Effector memory CD8-positive, alpha-beta T cell (primary cell): Measurements from ENCODE around the gene CDK5.
A peak's percentile ranks its signal among the peaks of the same experiment; 100 is the strongest.

Experiments used
- ATAC-seq: fragments of 150-1000 bp; cut with Tn5 transposase; replicated peaks from 2 replicates; pipeline ENCODE4 v1.10.0; 2021; ENCODE audit warnings: mild to moderate bottlenecking, moderate library complexity
- DNase-seq, 3 experiments: peaks; one replicate each; pipeline ENCODE4 v3.0.0; 2021
- H3K27ac Mint-ChIP-seq, 2 donors: one replicate each; pipeline ENCODE4 v1.8.0; 2022; ENCODE audit warnings: mild to moderate bottlenecking in 2 of 2, mixed read lengths in 2 of 2, moderate library complexity in 2 of 2
- H3K27me3 Mint-ChIP-seq, 2 donors: one replicate each; pipeline ENCODE4 v1.8.0; 2022; ENCODE audit warnings: mixed read lengths in 2 of 2
- H3K36me3 Mint-ChIP-seq: one replicate; pipeline ENCODE4 v1.8.0; 2022; ENCODE audit warnings: mild to moderate bottlenecking, moderate library complexity, mixed read lengths; ENCODE audit not compliant: insufficient read depth
- H3K4me1 Mint-ChIP-seq, 2 donors: one replicate each; pipeline ENCODE4 v1.8.0; 2022; ENCODE audit warnings: low read depth in 2 of 2, mixed read lengths in 2 of 2
- H3K4me3 Mint-ChIP-seq, 2 donors: one replicate each; pipeline ENCODE4 v1.8.0; 2022; ENCODE audit warnings: mild to moderate bottlenecking in 2 of 2, mixed read lengths in 2 of 2, moderate library complexity in 2 of 2
- H3K9me3 Mint-ChIP-seq, 2 donors: one replicate each; pipeline ENCODE4 v1.8.0; 2022; ENCODE audit warnings: mixed read lengths in 2 of 2

The CDK5 gene

DNA sequence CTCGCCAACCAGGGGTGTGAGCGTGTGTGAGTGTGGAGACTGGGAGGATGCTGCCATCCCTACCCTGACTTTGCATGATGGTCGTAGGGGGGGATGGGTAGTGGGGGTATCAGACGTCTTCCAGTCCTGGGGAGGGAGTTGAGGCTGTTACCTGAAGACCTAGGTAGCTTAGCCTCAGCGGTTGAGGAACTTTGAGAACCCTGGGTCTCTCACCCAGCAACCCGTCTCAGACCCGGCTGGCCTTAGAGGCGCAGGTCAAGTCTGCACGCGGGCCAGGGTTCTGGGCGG is 4.4 kb upstream of the CDK5 start:
- no peaks in the 10 kb centered on the region for H3K27me3 Mint-ChIP-seq
- ATAC-seq = no peak
- H3K9me3 Mint-ChIP-seq = no peaks in the 10 kb centered on the region
- H3K36me3 Mint-ChIP-seq = peaks cover 15% of the 10 kb centered on the region
- peaks cover 31 to 37% of the 10 kb centered on the region in 2 donors for H3K4me1 Mint-ChIP-seq
- DNase-seq = no peak
- peak overlapping the region in 1 of 2 donors; percentile 39 for H3K27ac Mint-ChIP-seq
- peak overlapping the region in 1 of 2 donors; percentile 95 for H3K4me3 Mint-ChIP-seq

DNA sequence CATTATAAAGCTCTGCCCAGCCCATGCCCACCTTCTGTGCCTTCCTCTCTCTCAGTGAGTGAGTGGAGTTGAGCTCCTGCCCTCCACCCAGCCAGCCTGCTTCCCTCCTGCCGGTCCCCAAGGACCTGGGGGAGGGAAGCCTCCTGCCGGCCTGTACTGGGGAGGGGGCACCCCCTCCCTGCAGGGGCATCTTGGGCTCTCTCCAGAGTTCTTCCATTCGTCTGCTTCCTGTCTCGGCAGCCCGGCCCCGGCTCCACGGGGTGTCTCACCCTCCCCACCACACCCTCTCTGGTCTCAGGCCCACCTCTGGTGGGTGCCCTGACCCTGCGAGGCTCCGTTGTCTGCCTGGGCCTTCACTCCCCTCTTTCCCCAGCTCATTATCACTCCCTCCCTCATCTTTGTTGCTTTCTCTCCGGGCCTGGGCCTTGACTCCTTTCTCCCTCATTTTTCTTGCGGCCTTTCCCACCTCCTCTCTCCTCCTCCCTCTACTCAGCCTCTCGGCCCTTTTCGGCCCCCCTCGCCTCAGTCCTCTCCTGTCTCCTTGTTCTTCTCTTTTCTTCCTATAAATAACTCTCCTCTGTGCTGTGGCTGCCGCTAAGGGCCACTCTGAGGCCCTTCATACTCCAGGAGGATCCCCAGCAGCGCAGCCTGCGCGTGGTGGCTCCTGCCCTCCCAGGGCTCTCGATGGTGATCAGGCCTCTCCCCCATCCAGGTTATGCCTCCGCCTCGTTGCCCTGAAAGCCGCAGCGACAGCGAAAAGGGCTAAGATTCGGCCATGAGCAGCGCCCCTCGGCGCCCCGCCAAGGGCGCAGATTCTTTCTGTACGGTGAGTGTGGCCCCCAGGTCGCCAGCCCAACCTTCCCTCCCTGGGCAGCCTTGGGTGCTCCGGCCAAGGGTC is 3.8 kb upstream of the CDK5 start:
- no peaks in the 10 kb centered on the region for H3K9me3 Mint-ChIP-seq
- H3K36me3 Mint-ChIP-seq = peaks cover 13% of the 10 kb centered on the region
- H3K4me1 Mint-ChIP-seq = peaks cover 37 to 41% of the 10 kb centered on the region in 2 donors
- DNase-seq (no peak), ATAC-seq (no peak)
- peak overlapping the region; percentile 95 to 97 for H3K4me3 Mint-ChIP-seq
- H3K27ac Mint-ChIP-seq = peak overlapping the region; percentile 39 to 65
- no peaks in the 10 kb centered on the region for H3K27me3 Mint-ChIP-seq

DNA sequence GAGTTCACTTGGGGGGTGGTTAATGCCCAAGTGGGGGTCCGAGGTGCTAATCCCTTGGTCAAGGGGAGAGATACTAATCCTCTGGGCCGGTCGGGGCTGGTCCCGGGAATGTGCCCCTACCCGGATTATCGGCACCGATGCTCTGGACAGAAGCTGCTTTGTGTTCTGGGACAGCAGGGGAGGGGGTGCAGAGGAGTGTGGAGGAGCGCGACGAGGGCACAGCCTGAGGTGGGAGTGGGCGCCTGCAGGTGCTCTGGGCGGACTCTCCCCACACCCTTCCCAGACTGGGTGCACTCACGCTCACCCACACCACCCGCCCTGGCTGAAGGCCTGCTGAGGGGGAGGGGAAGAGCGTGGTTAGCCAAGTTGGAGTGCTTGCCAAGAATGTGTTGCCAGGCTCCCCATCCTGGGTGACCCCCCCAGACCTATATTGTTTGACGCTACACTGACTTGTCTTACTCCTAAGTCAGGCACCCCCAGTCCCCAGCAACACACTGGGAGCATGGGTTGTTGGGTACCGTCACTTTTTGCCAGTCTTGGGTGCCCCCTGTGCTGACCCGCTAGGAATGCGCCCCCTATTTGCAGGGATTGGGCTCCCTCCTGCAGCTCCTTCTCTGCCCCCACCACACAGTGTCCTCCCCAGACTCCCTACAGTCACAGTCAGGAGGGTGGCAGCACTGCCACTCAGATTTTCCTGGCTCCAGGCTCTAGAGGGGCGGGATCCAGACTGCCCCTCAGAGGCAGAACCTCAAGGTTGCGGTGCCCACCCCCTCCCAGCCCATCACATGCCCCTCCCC is 2.9 kb upstream of the CDK5 start:
- Mint-ChIP-seq H3K27ac (peak overlapping the region; percentile 82 to 97), H3K4me3 (peak overlapping the region; percentile 95 to 97), H3K27me3 (no peaks in the 10 kb centered on the region), H3K4me1 (peaks cover 37 to 41% of the 10 kb centered on the region in 2 donors), H3K9me3 (no peaks in the 10 kb centered on the region), H3K36me3 (peaks cover 13% of the 10 kb centered on the region)
- DNase-seq (no peak), ATAC-seq (no peak)

DNA sequence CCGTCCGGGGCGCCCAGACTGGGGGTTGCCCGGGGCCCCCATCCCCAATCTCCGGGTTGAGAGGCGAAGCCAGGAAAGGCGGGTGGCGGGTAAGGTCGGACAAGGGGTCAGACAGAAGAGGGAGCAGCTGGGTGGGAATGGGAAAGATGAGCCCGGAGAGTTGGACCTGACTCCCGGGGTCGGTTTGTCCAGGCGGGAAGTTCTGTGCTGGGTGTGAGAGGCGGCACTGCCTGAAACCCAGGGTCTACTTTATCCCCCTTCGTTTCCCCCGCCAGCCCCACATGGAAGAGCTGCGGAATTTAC is 2.4 kb upstream of the CDK5 start:
- H3K4me1 Mint-ChIP-seq = peaks cover 37 to 41% of the 10 kb centered on the region in 2 donors
- H3K9me3 Mint-ChIP-seq = no peaks in the 10 kb centered on the region
- H3K4me3 Mint-ChIP-seq = peak overlapping the region; percentile 95 to 97
- DNase-seq (no peak), ATAC-seq (no peak)
- no peaks in the 10 kb centered on the region for H3K27me3 Mint-ChIP-seq
- peak overlapping the region; percentile 82 to 97 for H3K27ac Mint-ChIP-seq
- peaks cover 13% of the 10 kb centered on the region for H3K36me3 Mint-ChIP-seq

DNA sequence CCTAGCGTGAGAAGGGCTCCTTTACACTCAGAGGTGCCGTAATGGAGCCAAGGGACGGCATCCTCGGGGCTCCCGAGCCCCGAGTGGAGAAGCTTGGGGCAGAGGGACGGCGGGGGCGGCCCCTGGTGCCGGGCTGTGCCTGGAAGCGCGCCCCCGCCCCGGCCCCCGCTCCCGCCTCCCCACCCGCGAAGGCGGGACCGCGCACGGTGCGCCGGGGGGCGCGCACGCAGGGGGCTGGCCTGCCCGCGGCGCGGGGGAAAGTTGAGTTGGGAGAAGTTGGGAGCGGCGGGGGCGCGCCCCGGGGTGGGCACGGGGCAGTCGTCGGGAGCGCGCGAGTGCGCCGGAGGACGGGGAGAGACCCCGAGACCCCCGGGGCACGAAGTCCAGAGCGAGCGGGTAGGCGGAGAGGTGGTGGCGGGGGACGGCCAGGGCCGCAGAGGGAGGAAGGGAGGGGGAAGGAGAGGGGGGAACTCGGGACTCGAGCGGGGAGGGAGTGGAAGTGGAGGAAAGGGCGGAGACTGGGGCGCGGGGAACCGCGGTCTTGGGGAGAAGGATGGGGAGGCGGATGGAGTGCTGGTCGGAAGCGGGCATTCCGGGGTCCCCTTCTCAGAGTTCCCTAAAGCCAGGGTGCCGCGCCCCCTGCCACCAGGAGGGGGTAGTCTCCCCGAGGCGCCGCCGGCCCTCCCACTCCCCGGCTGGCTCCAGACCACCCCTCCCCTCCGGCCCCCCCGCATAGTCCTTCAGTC is 1.8 kb upstream of the CDK5 start, which contains the start of gene SLC4A2:
TSS of gene SLC4A2 (plus strand) at position 223 of the 746 bp plus-strand sequence. CDS start 2,399 bp downstream, outside the sequence.
- ATAC-seq (peak; percentile 16), DNase-seq (peak; percentile 50 to 67 (median 65))
- Mint-ChIP-seq H3K4me3 (peak within 1 kb of the TSS; percentile 95 to 97), H3K27ac (peak within 1 kb of the TSS; percentile 82 to 97), H3K4me1 (peaks cover 37 to 41% of the 10 kb centered on the region in 2 donors), H3K27me3 (peaks cover 0 to 4% of the 10 kb centered on the region in 2 donors), H3K36me3 (peaks cover 13% of the 10 kb centered on the region), H3K9me3 (no peaks in the 10 kb centered on the region)

DNA sequence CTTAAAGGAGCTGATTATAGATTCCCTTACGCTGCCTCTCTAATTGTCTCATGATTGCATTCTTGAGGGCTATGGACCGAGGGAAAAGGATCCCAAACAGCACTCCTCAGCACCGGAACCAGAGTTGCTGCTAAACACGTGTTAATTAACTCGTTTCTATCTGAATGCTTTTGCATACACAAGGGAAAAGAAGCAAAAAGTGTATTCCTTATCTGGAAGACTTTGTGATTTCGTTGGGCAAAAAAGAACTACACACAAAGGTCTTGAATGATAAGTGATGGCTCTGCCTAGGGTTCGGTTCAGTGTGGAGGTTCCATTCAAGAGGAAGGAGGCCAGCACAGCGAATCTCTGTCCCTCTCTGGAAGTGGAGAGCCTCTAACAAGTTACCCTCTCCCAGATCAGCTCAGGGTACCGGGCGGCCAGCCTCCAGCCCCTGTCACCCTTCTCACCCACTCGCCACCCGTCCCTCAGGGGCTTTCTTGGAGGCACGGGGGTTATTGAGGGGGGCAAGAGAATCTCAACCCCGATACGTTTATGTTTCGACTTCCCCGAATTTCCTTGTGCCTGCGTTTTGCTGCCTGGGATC is 1.2 kb upstream of the CDK5 start:
- Mint-ChIP-seq H3K4me3 (peak overlapping the region; percentile 95 to 97), H3K9me3 (no peaks in the 10 kb centered on the region), H3K36me3 (peaks cover 10% of the 10 kb centered on the region), H3K4me1 (peaks cover 37 to 41% of the 10 kb centered on the region in 2 donors), H3K27me3 (peaks cover 0 to 8% of the 10 kb centered on the region in 2 donors), H3K27ac (peak overlapping the region; percentile 82 to 97)
- no peak for ATAC-seq
- DNase-seq = peak in 1 of 3 experiments; percentile 30

DNA sequence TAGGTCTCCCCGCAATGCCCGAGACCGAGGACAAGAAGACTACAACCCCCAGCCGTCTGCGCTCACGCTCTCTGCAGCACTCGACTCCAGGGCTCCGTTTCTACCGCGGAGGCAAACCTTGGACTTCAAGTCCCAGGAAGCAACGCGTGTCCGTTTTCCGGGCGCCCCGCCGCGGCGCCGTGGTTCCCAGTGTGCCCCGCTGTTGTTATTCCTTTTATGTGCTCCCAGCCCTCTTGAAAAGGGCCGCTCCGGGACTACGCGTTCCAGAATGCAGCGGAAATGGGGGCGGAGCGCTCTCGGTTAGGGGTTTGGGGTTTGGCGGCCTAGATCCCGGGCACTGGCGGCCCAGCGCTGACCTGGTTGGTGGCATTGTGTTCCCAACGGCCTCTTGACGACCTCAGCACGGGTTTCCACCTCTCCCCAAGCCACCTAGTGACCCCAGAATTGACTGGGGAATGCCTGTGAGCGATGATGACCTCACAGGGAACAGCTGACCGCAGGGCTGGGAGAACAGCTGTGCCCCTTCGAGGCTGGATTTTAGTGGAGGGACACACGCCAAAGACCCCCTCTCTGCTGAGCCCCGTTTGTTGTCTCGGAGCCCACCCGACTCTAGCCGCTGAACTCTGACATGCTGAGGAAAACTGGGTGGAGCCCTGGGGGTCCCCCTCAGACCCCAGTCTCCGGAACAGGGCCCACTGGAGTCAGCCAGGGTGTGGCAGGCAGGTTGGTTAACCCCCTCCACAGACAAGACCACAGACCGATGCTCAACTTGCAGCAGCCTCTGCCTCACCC is 488 bp upstream of the CDK5 start:
- peaks cover 37 to 41% of the 10 kb centered on the region in 2 donors for H3K4me1 Mint-ChIP-seq
- H3K9me3 Mint-ChIP-seq = no peaks in the 10 kb centered on the region
- ATAC-seq (peak; percentile 88), DNase-seq (peak; percentile 93 to 94 (median 94))
- peaks cover 0 to 8% of the 10 kb centered on the region in 2 donors for H3K27me3 Mint-ChIP-seq
- H3K27ac Mint-ChIP-seq = peak overlapping the region; percentile 82 to 97
- peak overlapping the region; percentile 95 to 97 for H3K4me3 Mint-ChIP-seq
- peaks cover 10% of the 10 kb centered on the region for H3K36me3 Mint-ChIP-seq

DNA sequence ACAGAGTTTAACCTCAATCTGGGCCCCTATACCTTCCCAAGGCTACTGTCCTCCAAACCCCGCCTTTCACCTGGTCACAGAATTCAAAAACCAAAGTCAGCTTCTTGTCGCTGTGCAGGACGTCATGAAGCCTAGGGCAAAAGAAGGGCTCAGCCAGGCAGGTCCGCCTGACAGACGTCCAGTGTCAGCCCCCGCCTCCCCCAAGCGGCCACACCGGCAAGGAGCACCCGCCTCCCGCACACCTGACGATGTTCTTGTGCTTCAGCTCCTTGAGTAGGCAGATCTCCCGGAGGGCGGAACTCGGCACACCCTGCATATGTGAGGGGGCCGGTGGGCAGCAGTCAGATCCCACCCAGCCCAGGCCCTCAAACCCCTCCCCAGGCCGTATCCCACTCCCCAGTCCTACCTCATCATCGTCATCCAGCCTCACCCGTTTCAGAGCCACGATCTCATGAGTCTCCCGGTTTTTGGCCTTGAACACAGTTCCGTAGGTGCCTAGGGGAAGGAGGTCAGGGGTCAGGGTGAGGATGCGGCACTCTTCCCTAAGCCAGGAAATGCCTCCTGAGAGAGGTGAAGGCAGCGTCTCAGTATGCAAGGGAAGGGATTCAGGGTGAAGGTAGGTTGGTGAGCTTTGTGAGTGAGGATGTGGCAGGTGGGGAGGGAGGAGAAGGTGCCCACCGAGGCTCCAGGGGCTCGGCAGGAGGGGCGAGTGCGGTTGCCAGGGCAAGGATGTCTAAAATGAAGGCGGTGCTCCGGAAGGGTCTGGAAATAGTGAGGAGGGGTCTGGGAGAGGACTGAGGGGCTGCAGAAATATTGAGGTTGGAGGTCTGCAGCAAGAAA is 811 bp downstream of the CDK5 start:
- Mint-ChIP-seq H3K4me3 (peak overlapping the region; percentile 95 to 97), H3K27me3 (peaks cover 0 to 19% of the 10 kb centered on the region in 2 donors), H3K4me1 (peaks cover 37 to 44% of the 10 kb centered on the region in 2 donors)

DNA sequence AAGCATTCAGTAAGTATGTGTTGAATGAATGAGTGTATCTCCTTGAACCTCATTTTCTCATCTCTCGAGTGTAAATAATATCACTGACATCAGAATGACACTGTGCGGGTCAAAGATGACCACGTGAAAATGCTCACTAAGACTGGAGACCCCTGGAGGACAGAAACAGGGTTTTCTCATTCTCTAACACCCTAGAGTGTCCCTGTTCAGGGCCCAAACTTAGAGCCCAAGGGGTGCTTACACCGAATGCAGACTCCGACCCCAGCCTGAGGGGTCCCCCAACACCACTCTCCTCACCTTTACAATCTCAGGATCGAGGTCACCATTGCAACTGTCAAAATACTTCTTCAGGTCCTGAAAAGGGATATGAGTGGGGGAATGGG is 1.4 kb downstream of the CDK5 start:
- Mint-ChIP-seq H3K4me3 (peak overlapping the region; percentile 95 to 97), H3K36me3 (peaks cover 10% of the 10 kb centered on the region), H3K4me1 (peaks cover 31 to 40% of the 10 kb centered on the region in 2 donors), H3K27me3 (peaks cover 0 to 24% of the 10 kb centered on the region in 2 donors), H3K9me3 (no peaks in the 10 kb centered on the region), H3K27ac (no peak overlapping the region)
- no peak for ATAC-seq
- no peak for DNase-seq

More for the DNA sequence above, 811 bp downstream of the CDK5 start:
- Mint-ChIP-seq H3K36me3 (peaks cover 10% of the 10 kb centered on the region), H3K9me3 (no peaks in the 10 kb centered on the region), H3K27ac (peak overlapping the region; percentile 76 to 97)
- DNase-seq (no peak), ATAC-seq (no peak)

DNA sequence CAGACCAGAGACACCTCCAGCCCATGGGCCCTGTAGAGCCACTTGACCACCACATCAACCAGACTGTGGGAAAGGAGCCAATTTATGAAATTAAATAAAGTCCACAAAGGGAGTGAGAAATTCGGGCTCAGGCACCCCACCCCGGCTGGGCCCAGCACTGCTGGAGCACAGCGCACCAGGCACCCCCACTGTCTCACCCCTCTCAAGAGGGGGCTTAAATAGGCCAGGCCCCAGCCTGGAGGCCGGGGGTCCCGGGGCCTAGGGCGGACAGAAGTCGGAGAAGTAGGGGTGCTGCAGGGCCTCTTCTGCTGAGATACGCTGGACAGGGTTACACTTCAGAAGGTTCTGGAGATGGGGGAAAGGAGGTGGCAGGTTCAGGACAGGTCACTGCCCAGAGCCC is 3.9 kb downstream of the CDK5 start:
- peaks cover 0 to 24% of the 10 kb centered on the region in 2 donors for H3K27me3 Mint-ChIP-seq
- DNase-seq (no peak), ATAC-seq (no peak)
- no peak overlapping the region for H3K4me3 Mint-ChIP-seq
- peaks cover 20 to 25% of the 10 kb centered on the region in 2 donors for H3K4me1 Mint-ChIP-seq
- H3K9me3 Mint-ChIP-seq = no peaks in the 10 kb centered on the region
- peaks cover 9% of the 10 kb centered on the region for H3K36me3 Mint-ChIP-seq
- H3K27ac Mint-ChIP-seq = no peak overlapping the region

DNA sequence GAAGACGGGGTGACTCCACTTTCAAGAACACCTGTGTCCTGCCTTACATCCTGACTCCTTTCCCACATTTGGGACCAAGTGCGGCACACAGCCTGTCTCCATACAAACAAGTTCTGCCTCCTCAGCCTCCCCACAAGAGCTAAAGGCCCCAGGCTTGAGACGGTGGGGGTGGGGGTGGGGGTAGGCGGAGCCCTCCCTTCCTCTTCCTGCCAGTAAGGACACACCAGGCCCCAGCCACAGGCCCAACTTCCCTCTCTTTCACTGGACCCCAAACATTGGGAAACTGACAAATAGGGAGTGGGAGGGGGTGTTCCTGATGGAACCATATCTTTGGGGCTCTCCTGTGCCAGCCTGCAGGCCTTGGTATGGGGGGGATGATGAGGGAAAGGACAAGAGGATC is 4.6 kb downstream of the CDK5 start:
- Mint-ChIP-seq H3K27me3 (peaks cover 0 to 24% of the 10 kb centered on the region in 2 donors), H3K9me3 (no peaks in the 10 kb centered on the region), H3K27ac (no peak overlapping the region), H3K4me1 (peaks cover 16 to 18% of the 10 kb centered on the region in 2 donors), H3K36me3 (peaks cover 2% of the 10 kb centered on the region), H3K4me3 (no peak overlapping the region)
- DNase-seq = no peak
- ATAC-seq = no peak
